CD4-positive, alpha-beta T cell treated with Interleukin-15 for 1 hour (primary cell): ENCODE data around the gene IDUA.
A peak's percentile ranks its signal among the peaks of the same experiment; 100 is the strongest.
"Not testable (repeated sequence)": the region's sequence is repeated elsewhere in the genome, so short reads cannot be mapped to it uniquely, and the experiment has no call there.

ENCODE experiments used
- DNase-seq: peaks from one replicate; pipeline ENCODE4 v3.0.0-alpha.2; 2020

The IDUA gene

DNA sequence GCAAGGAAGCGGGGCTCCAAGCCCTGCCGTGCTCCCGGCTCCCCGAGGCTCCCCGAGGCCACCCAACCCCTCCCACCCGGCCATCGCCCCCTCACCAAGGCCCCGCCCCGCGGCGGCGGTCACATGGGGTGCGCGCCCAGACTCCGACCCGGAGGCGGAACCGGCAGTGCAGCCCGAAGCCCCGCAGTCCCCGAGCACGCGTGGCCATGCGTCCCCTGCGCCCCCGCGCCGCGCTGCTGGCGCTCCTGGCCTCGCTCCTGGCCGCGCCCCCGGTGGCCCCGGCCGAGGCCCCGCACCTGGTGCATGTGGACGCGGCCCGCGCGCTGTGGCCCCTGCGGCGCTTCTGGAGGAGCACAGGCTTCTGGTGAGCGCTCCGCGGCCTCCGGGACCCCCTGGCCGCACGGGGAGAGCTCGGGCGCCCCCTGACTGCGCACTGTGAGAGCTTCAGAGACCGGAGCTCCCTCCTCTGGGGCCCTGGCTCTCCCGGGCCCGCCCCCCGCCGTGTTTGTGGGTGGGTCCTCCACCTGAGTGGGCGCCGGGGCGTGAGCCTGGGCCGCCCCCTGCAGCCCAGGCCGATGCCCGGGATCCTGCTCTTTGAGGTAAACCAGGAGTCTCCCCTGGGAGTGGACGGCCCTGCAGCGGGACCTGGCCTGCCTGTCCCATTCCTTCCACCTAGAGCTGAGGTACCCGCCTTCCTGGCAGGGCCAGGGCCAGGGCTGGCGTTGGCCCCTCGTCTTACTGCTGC is at the start of gene IDUA:
Gene IDUA, plus strand, starts transcription at position 166 of the 745 bp plus-strand sequence. Its CDS starts 41 bp downstream, at position 207.
- peak; percentile 85 for DNase-seq

GRCh38 chr4:939508-939907 is 47.3 kb upstream of the IDUA start:
- not testable (repeated sequence) for DNase-seq

DNA sequence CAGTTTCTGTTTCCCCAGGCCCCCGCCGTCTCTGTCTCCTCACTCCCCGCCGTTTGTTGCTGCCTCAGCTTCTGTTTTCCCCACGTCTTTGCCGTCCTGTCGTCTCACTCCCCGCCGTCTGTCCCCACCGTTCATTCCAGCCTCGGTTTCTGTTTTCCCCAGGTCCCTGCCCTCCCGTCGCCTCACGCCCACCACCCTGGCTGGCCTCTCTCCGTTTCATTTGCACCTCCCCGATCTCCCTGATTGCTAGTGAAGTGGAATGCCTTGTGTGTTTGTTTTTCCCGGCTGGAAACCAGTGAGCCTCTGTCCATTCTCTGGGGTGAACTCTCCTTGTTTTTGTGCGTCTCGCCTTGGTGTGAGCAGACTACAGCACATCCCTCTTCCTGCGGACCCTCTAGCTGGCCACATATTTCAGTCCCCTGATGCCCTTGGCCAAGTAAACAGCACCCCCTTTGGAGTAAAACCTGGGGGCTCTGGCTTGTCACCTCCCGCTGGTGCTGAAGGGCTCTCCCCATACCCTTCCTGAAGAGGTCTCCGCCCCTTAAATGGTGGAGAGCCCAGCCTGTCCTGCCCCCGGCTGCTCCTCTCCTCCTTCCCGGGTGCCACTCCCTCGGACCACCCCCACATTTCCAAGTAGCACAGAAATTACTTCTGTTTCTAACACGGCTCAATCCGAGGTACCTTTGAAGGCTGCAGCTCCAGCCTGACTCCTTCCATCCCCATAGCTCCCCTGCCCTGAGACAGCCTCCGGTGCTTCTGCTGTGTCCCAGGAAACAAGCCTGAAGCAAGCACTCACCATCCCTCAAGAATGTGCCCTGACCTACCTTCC is 41.4 kb upstream of the IDUA start:
- DNase-seq: peak; percentile 9

DNA sequence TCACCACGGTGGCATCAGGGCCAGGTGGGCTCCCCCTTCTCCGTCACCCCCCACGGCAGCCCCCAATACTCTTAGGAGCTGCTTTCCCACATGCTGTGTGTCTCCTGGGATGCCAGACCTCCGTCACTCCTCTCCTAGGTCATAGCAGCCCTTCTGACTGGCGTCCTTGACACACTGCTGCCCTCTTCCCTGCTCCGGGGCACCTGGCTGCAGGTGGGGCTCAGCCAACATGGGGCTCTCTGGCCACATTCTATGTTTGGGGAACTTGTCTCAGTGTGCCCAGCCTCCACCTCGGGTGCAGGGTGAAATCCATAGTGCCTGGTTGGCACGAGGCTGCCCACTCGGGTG is 40.8 kb upstream of the IDUA start:
- DNase-seq: peak; percentile 10

- DNase-seq: peak; percentile 13
Observed at GRCh38 chr4:946517-947471, 40.0 kb upstream of the IDUA start.

- peak; percentile 15 for DNase-seq
Observed at GRCh38 chr4:947491-947971, 39.3 kb upstream of the IDUA start.

- peak; percentile 14 for DNase-seq
Observed at GRCh38 chr4:948101-948935, 38.5 kb upstream of the IDUA start.

DNA sequence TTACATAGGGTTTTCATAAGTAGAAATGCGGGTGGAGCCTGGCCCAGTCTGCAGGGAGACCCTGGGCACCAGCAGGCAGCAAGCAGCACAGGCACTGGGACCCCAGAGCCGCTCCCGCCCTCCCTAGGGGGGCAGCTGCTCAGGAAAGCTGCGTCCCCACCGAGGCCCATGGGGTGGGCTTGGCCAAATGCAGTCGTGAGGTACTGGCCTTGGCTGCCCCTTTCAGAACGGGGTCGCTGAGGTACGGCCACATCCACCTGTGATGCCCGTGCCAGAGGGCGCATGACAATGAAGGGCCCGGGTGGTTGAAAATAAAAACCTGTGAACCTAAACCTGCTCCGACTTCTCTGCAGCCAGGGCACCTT is 37.9 kb upstream of the IDUA start:
- no peak for DNase-seq

DNA sequence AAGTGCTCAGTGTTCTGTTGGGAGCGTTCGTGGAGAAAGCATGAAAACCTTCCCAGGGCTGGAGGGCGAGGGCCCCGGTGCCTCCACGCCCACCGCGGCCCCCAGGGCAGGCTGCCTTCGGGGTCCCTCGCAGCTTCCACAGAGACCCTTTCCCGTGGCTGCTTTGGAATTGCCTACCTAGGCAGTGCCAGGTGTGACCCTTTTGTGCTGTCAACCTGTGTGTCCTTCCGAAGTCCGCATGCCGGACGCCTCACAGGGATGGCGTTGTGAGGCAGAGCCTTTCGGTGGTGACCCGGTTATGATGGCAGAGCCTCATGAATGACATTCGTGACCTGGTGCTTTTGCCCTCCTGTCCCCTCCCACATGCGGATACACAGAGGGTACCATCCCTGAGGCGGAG is 37.2 kb upstream of the IDUA start:
- peak; percentile 7 for DNase-seq

DNA sequence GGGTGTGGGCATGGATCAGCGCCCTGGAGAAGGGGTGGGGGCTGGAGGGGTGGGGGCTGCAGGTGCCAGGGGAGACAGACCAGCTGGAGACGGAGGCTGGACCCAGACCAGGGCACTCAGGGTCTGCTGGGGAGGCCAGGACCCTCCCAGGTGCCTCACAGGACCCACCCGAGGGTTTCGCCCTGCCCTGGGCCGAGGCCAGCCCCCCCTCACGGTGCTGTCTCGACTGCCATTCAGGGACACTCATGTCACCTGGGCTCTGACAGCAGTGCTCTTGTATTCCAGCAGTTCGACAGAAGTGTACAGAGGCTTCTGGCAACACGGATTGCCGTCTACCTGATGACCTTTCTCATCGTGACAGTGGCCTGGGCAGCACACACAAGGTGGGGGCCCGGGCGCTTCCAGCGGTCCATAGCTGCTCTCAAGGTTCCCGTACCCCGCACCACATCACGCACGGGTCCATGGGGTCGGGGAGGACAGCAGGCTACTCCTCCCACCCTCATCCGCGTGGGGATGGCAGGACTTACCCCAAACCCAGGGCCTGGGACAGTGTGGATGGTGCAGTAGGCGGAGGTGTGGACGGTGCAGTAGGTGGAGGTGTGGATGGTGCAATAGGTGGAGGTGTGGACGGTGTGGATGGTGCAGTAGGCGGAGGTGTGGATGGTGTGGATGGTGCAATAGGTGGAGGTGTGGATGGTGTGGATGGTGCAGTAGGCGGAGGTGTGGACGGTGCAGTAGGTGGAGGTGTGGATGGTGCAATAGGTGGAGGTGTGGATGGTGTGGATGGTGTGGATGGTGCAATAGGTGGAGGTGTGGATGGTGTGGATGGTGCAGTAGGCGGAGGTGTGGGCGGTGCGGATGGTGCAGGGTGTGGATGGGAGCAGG is 36.5 kb upstream of the IDUA start:
- peak; percentile 11 for DNase-seq

GRCh38 chr4:951186-951585 is 35.7 kb upstream of the IDUA start:
- DNase-seq: peak; percentile 7

DNA sequence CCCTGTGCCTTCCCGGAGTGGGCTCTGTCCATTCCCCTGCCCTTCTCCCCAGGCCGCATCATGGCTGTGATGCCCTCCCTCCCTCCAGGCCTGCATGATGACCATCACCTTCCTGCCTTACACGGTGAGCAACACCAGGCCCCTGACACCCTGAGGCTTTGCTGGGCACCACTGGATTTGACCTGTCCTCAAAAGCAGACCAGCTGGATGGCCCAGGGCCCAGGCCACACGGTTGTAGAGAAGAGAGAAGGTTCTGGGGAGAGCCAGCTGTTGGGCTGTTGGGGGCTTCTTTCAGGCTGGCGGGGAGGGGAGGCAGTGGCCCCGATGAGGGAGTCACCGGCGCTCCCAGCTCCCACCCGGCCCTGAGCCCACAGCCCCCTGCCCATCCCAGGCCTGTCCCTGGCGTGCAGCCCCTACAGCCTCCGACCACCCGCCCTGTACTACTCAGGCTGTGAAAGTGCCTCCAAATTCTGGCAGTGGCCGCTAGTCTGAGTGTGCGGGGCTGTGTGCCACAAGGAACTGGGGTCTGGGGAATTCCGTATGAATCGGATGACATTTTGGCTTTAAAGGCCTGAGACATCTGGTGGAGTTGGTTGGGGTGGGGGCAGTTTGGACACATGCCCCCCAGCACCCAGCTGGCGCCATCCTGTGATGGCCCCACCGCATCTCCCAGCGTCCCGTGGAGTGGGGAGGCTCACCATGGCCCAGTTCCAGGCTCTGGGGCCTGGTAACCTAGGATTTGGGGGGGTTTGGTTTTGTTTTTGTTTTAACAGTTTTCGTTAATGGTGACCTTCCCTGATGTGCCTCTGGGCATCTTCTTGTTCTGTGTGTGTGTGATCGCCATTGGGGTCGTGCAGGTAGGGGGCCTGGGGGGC is 35.0 kb upstream of the IDUA start:
- peak; percentile 12 for DNase-seq

- DNase-seq: peak; percentile 10
Observed at GRCh38 chr4:952881-953573, 33.8 kb upstream of the IDUA start.

DNA sequence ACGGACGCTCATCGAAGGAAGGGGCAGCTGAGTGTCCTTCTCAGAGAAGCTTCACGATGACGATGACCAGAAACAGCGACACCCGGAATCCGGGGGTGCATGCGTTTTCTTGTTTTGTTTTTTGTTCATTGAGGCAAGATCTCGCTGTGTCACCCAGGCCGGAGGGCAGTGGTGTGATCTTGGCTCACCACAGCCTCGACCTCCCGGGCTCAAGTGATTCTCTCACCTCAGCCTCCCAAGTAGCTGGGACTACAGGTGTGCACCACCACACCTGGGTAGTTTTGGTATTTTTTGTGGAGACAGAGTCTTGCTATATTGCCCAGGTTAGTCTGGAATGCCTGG is 33.3 kb upstream of the IDUA start:
- DNase-seq: no peak

DNA sequence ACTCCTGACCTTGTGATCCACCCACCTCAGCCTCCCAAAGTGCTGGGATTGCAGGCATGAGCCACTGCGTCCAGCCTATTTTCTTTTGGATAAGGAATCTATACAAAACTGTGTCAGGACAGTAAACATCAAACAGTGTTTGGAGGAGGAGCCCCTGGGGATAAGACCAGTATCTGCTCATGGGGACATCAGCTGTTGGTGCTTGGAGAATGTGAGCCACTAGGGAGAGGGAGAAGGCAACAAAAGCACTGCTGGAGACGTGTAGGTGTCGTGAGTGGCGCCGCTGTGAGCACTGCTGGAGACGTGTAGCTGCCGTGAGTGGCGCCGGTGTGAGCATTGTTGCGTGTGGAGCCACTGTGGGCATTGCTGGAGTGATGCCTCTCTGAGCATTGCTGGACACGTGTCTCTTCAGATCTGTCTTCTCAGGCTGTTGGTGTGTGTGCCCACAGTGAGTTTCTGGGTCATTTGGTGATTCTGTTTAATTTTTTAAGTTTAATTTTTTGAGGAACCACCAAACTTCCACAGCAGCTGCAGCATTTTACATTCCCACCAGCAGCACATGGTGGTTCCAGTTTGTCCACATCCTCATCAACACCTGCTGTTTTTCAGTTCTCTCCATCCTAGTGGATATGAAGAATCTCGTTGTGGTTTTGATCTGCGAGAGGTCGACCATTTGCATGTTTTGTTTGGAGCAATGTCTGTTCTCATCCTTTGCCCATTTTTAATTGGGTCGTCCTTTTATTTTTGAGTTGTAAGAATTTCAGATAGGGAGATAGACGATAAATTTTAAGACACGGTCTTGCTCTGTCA is 32.4 kb upstream of the IDUA start:
- peak; percentile 5 for DNase-seq

GRCh38 chr4:955161-955921 is 31.5 kb upstream of the IDUA start:
- peak; percentile 5 for DNase-seq

DNA sequence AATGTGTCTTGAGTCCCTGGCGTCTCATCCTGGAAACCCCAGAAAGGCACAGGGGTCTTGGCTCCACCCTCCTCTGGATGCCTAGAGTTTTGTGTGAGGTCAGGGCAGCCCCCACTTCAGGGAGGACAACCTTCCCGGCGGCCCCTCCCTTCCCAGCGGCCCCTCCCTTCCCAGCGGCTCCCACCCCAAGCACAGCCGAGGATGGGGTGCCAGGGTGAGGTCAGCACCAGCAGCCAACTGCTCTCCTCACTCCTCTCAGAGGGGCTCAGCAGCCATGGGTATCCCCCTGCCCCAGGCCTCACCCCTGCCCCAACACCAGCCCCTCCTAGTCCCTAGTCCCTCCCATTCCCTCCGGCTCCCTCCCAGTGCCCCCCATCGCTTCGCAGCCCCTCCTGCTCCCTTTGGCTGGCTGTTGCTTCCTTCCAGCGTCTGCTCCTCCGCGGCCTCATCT is 30.9 kb upstream of the IDUA start:
- DNase-seq: peak; percentile 10
